DMS 273 (cell line): Measurements from ENCODE around the gene EXD3.

ENCODE experiments used
- DNase-seq: peaks from one replicate; lab custom pipeline; 2025; ENCODE audit not compliant: unreplicated experiment; lab: John Stamatoyannopoulos, UW

EXD3 gene

GRCh38 chr9:137319739-137320551 lies 103.0 kb downstream of the EXD3 start:
- DNase-seq, result no peak

- DNase-seq, result no peak
These were observed 103.8 kb downstream of the EXD3 start for GRCh38 chr9:137319011-137319738.

- DNase-seq, result no peak
These were observed 104.4 kb downstream of the EXD3 start for GRCh38 chr9:137318602-137319001.

GRCh38 chr9:137317718-137318511 lies 105.0 kb downstream of the EXD3 start:
- DNase-seq, result no peak

- no peak for DNase-seq
These were observed 105.8 kb downstream of the EXD3 start for GRCh38 chr9:137317021-137317717.

- peak; percentile 76 for DNase-seq
These were observed 106.7 kb downstream of the EXD3 start for GRCh38 chr9:137316012-137316981.

- DNase-seq, result no peak
These were observed 107.4 kb downstream of the EXD3 start for GRCh38 chr9:137315581-137316011.

GRCh38 chr9:137314561-137315560 lies 108.1 kb downstream of the EXD3 start:
- no peak for DNase-seq

GRCh38 chr9:137313956-137314560 lies 108.9 kb downstream of the EXD3 start:
- DNase-seq, result no peak

- no peak for DNase-seq
These were observed 109.5 kb downstream of the EXD3 start for GRCh38 chr9:137313326-137313936.

GRCh38 chr9:137312852-137313325 lies 110.1 kb downstream of the EXD3 start:
- no peak for DNase-seq

GRCh38 chr9:137311986-137312851 lies 110.7 kb downstream of the EXD3 start:
- DNase-seq, result no peak

- no peak for DNase-seq
These were observed 111.6 kb downstream of the EXD3 start for GRCh38 chr9:137311171-137311985.

- DNase-seq, result peak; percentile 74
These were observed 112.5 kb downstream of the EXD3 start for GRCh38 chr9:137310189-137311052.
